OCI-LY3 (cell line): ENCODE results near the gene SENP3.
"Not testable (repeated sequence)": the region's sequence is repeated elsewhere in the genome, so short reads cannot be mapped to it uniquely, and the experiment has no call there.

Source experiments
- H2AFZ ChIP-seq: fragments of 200-600, 300-600 bp; shearing (Covaris generic); 2 replicates; pipeline ENCODE4 v1.6.0; 2014; ENCODE audit warnings: antibody characterized with exemption, low read depth, low read length
- H3K27ac ChIP-seq: fragments of 200-600, 300-600 bp; sonication (generic); 2 replicates; pipeline ENCODE4 v1.5.1; 2014; ENCODE audit warnings: mild to moderate bottlenecking, low read length, moderate library complexity, mixed read lengths
- H3K27me3 ChIP-seq: fragments of 200-600, 300-600 bp; sonication (generic); 2 replicates; pipeline ENCODE4 v1.6.1; 2014; ENCODE audit warnings: low read depth, low read length, mixed read lengths
- H3K36me3 ChIP-seq: fragments of 200-600, 300-600 bp; sonication (generic); replicated peaks from 2 replicates; pipeline ENCODE3; 2014; ENCODE audit warnings: low read depth, low read length, mixed read lengths
- H3K4me1 ChIP-seq: fragments of 300-600, 200-600 bp; sonication (generic); 2 replicates; pipeline ENCODE4 v1.6.1; 2014; ENCODE audit warnings: low read length, mixed read lengths
- H3K4me2 ChIP-seq: fragments of 200-600, 300-600 bp; sonication (generic); 2 replicates; pipeline ENCODE4 v1.6.1; 2014; ENCODE audit warnings: low read length, mixed read lengths
- H3K4me3 ChIP-seq: fragments of 300-600, 200-600 bp; sonication (generic); 2 replicates; pipeline ENCODE4 v1.5.1; 2014; ENCODE audit warnings: antibody characterized with exemption, mild to moderate bottlenecking, low read length, moderate library complexity
- H3K79me2 ChIP-seq: fragments of 300-600, 200-600 bp; shearing (Covaris generic); 2 replicates; pipeline ENCODE4 v1.6.1; 2014; ENCODE audit warnings: mild to moderate bottlenecking, low read length, mixed read lengths
- H3K9ac ChIP-seq: fragments of 300-600, 200-600 bp; shearing (Covaris generic); 2 replicates; pipeline ENCODE4 v1.6.0; 2014; ENCODE audit warnings: mild to moderate bottlenecking, low read length, moderate library complexity
- H3K9me3 ChIP-seq: fragments of 200-600, 300-600 bp; shearing (Covaris generic); 2 replicates; pipeline ENCODE4 v1.6.1; 2014; ENCODE audit warnings: low read length, mixed read lengths; ENCODE audit not compliant: insufficient read depth
- H4K20me1 ChIP-seq: fragments of 200-600, 300-600 bp; sonication (generic); 2 replicates; pipeline ENCODE4 v1.6.1; 2016; ENCODE audit warnings: low read length, mixed read lengths; ENCODE audit not compliant: insufficient read depth
- EZH2phosphoT487 ChIP-seq: fragments of 200-600 bp; shearing (Covaris generic); IDR thresholded peaks from 2 replicates; pipeline ENCODE4 v1.6.1; 2018; ENCODE audit warnings: antibody characterized with exemption, mixed run types, low read depth
- TF ChIP-seq, protein P1 (sequence below): fragments of 200-600, 300-600 bp; sonication (generic); IDR thresholded peaks from 2 replicates; pipeline ENCODE4 v1.5.1; 2014; ENCODE audit warnings: antibody characterized with exemption, low read length, low read depth

Gene SENP3

GRCh38 chr17:7592422-7593021 is 30.8 kb downstream of the SENP3 start:
- no peak overlapping the region for H3K27ac ChIP-seq
- H2AFZ ChIP-seq = no peak overlapping the region
- H3K79me2 ChIP-seq = no peaks in the 10 kb centered on the region
- peaks cover 5% of the 10 kb centered on the region for H3K36me3 ChIP-seq
- H3K4me2 ChIP-seq = no peak overlapping the region
- no peaks in the 10 kb centered on the region for H3K9me3 ChIP-seq
- no peaks in the 10 kb centered on the region for H3K27me3 ChIP-seq
- H3K4me1 ChIP-seq = peaks cover 3% of the 10 kb centered on the region; the same call in 1 of the 2 replicates
- no peak overlapping the region for H3K9ac ChIP-seq
- no peak overlapping the region for H3K4me3 ChIP-seq
- TF ChIP-seq, protein P1, sequence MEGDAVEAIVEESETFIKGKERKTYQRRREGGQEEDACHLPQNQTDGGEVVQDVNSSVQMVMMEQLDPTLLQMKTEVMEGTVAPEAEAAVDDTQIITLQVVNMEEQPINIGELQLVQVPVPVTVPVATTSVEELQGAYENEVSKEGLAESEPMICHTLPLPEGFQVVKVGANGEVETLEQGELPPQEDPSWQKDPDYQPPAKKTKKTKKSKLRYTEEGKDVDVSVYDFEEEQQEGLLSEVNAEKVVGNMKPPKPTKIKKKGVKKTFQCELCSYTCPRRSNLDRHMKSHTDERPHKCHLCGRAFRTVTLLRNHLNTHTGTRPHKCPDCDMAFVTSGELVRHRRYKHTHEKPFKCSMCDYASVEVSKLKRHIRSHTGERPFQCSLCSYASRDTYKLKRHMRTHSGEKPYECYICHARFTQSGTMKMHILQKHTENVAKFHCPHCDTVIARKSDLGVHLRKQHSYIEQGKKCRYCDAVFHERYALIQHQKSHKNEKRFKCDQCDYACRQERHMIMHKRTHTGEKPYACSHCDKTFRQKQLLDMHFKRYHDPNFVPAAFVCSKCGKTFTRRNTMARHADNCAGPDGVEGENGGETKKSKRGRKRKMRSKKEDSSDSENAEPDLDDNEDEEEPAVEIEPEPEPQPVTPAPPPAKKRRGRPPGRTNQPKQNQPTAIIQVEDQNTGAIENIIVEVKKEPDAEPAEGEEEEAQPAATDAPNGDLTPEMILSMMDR = no peak
- TF ChIP-seq EZH2phosphoT487 = no peak
- H4K20me1 ChIP-seq = no peaks in the 10 kb centered on the region

- no peak overlapping the region for H2AFZ ChIP-seq
- H3K27ac ChIP-seq = no peak overlapping the region
- no peak overlapping the region for H3K4me2 ChIP-seq
- H3K9me3 ChIP-seq = no peaks in the 10 kb centered on the region
- TF ChIP-seq EZH2phosphoT487 = no peak
- TF ChIP-seq, protein P1 = no peak
- no peak overlapping the region for H3K4me3 ChIP-seq
- H3K4me1 ChIP-seq = peaks cover 3% of the 10 kb centered on the region; the same call in 1 of the 2 replicates
- H3K27me3 ChIP-seq = no peaks in the 10 kb centered on the region
- no peaks in the 10 kb centered on the region for H4K20me1 ChIP-seq
- no peaks in the 10 kb centered on the region for H3K79me2 ChIP-seq
- H3K9ac ChIP-seq = no peak overlapping the region
- peaks cover 5% of the 10 kb centered on the region for H3K36me3 ChIP-seq
Measured at GRCh38 chr17:7593296-7593695, 31.6 kb downstream of the SENP3 start.

DNA sequence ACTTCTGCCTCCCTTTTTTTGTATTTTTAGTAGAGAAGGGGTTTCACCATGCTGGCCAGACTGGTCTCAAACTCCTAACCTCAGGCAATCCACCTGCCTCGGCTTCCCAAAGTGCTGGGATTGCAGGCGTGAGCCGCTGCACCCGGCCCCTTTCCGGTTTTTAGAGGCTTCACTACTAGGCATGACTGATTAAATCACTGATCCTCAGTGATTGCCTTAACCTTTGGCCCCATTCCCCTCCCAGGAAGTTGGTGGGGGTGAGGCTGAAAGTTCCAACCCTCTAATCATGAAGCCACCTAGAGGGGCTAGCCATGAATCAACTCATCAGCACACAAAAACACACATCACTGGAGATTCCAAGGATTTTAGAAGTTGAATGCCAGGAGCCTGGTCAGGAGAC is 35.8 kb downstream of the SENP3 start:
- not testable (repeated sequence) for H3K79me2 ChIP-seq, H3K4me1 ChIP-seq, H3K9ac ChIP-seq, H3K36me3 ChIP-seq, H3K27ac ChIP-seq, H2AFZ ChIP-seq, H3K9me3 ChIP-seq, H3K4me3 ChIP-seq, H3K4me2 ChIP-seq, H4K20me1 ChIP-seq, H3K27me3 ChIP-seq

DNA sequence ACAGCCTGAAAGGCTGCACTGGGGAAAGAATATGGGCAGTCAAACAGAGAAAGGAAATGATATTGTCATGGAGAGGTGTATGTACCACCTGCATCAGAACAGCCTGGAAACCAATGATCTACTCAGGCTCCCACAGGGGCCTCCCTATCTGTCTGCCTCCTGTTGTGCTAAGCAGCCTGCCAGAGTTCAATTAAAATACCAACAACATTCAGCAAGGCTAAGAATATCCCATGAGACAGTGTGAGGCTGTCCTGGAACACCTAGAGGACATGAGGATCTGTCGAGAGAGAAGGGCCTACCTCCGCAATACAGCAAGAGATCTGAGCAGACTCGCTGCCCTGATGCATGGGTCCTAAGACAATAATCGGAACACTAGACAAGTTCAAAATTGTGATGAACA is 44.6 kb downstream of the SENP3 start:
- H2AFZ ChIP-seq = no peak overlapping the region
- H3K4me2 ChIP-seq = no peak overlapping the region
- H3K9me3 ChIP-seq = no peaks in the 10 kb centered on the region
- no peaks in the 10 kb centered on the region for H3K27me3 ChIP-seq
- H4K20me1 ChIP-seq = no peaks in the 10 kb centered on the region
- H3K4me3 ChIP-seq = no peak overlapping the region
- no peak overlapping the region for H3K9ac ChIP-seq
- TF ChIP-seq, protein P1 = no peak
- no peak for TF ChIP-seq EZH2phosphoT487
- no peak overlapping the region for H3K27ac ChIP-seq
- 0 out of 2 replicates have a peak, but pooled peaks cover 8% of the 10 kb centered on the region for H3K79me2 ChIP-seq
- peaks cover 11% of the 10 kb centered on the region for H3K36me3 ChIP-seq
- no peaks in the 10 kb centered on the region for H3K4me1 ChIP-seq
